Hepatocyte (in vitro differentiated cells): ENCODE measurements around the gene LSR. TPM values are rescaled to one million over a fixed set of nuclear protein-coding genes. Genes with fewer than 3 reads are reported as not detected.

Experiments used
- DNase-seq: peaks from one replicate; pipeline ENCODE4 v3.0.0-alpha.2; 2016; ENCODE audit warnings: low spot score
- H2AFZ ChIP-seq: fragments of 200-600 bp; sonication (generic); 2 replicates; pipeline ENCODE4 v1.6.0; 2016; ENCODE audit warnings: antibody characterized with exemption, mild to moderate bottlenecking
- H3K27ac ChIP-seq: fragments of 200-600 bp; sonication (generic); 2 replicates; pipeline ENCODE4 v1.5.1; 2016; ENCODE audit warnings: mild to moderate bottlenecking
- H3K27me3 ChIP-seq: fragments of 200-600 bp; sonication (generic); 2 replicates; pipeline ENCODE4 v1.6.1; 2016
- H3K36me3 ChIP-seq: fragments of 200-600 bp; sonication (generic); replicated peaks from 2 replicates; pipeline ENCODE4 v1.5.1; 2016; ENCODE audit warnings: low read depth; ENCODE audit not compliant: insufficient read depth
- H3K4me1 ChIP-seq: fragments of 200-600 bp; sonication (generic); 2 replicates; pipeline ENCODE4 v1.5.1; 2016; ENCODE audit warnings: mild to moderate bottlenecking, moderate library complexity; ENCODE audit not compliant: insufficient read depth
- H3K4me2 ChIP-seq: fragments of 200-600 bp; sonication (generic); 2 replicates; pipeline ENCODE4 v1.6.0; 2016
- H3K4me3 ChIP-seq: fragments of 200-600 bp; sonication (generic); 2 replicates; pipeline ENCODE4 v1.5.1; 2016; ENCODE audit warnings: mild to moderate bottlenecking
- H3K79me2 ChIP-seq: fragments of 200-600 bp; sonication (generic); 2 replicates; pipeline ENCODE4 v1.6.0; 2017; ENCODE audit warnings: mild to moderate bottlenecking
- H3K9me2 ChIP-seq: fragments of 200-600 bp; sonication (generic); replicated peaks from 2 replicates; pipeline ENCODE4 v1.6.0; 2017; ENCODE audit warnings: mild to moderate bottlenecking; ENCODE audit not compliant: insufficient read depth
- H3K9me3 ChIP-seq: fragments of 200-600 bp; sonication (generic); 2 replicates; pipeline ENCODE4 v1.5.1; 2016; ENCODE audit warnings: low read depth, mild to moderate bottlenecking
- H4K20me1 ChIP-seq: fragments of 200-600 bp; sonication (generic); 2 replicates; pipeline ENCODE4 v1.6.0; 2016; ENCODE audit warnings: mild to moderate bottlenecking; ENCODE audit not compliant: insufficient read depth, poor library complexity, severe bottlenecking
- CTCF ChIP-seq: fragments of 200-600 bp; sonication (generic); IDR thresholded peaks from 2 replicates; pipeline ENCODE4 v1.5.1; 2016; ENCODE audit warnings: antibody characterized with exemption, mild to moderate bottlenecking; ENCODE audit not compliant: poor library complexity
- EZH2 ChIP-seq: fragments of 200-600 bp; sonication (generic); IDR thresholded peaks from 2 replicates; pipeline ENCODE4 v1.6.1; 2016; ENCODE audit warnings: antibody characterized with exemption, mild to moderate bottlenecking, borderline replicate concordance
- EZH2phosphoT487 ChIP-seq: fragments of 200-600 bp; sonication (generic); IDR thresholded peaks from one replicate; pipeline ENCODE4 v1.6.1; 2018; ENCODE audit warnings: antibody characterized with exemption, mild to moderate bottlenecking, low read depth, moderate library complexity; ENCODE audit not compliant: unreplicated experiment, severe bottlenecking
- WGBS: methylation state at CpG from one replicate; pipeline ENCODE4 v1.1.6; 2016; ENCODE audit warnings: low lambda C conversion rate; ENCODE audit errors: missing lambda C conversion rate; 5-methylcytosine and 5-hydroxymethylcytosine counted together
- polyA plus RNA-seq: library from polyadenylated mRNA; unstranded; fragments of >200 nt; fragmentation: Nextera tagmentation; extraction: Ambion mirVana; gene quantifications from 2 replicates; pipeline ENCODE4 v1.2.1, GENCODE V29; 2016
- total RNA-seq: library from RNA; depleted of rRNA; stranded (reverse); fragments of >200 nt; gene quantifications from 2 replicates; pipeline ENCODE4 v1.2.3, GENCODE V29; 2014

The LSR gene
- total and polyA plus RNA-seq, 2 experiments from 2014 or later: 89.9 to 296 TPM

GRCh38 chr19:35308910-35309309 lies 60.1 kb downstream of the LSR start:
- Histone ChIP-seq H3K9me2 (no peaks in the 10 kb centered on the region), H3K36me3 (no peaks in the 10 kb centered on the region), H3K4me1 (peaks cover 27% of the 10 kb centered on the region), H3K79me2 (no peaks in the 10 kb centered on the region), H3K4me2 (peak overlapping the region; percentile 59), H4K20me1 (no peaks in the 10 kb centered on the region), H2AFZ (no peak overlapping the region), H3K27me3 (no peaks in the 10 kb centered on the region), H3K9me3 (no peaks in the 10 kb centered on the region), H3K27ac (peak overlapping the region; percentile 69), H3K4me3 (no peak overlapping the region)
- DNase-seq: no peak
- no peak for TF ChIP-seq EZH2
- TF ChIP-seq CTCF: no peak
- TF ChIP-seq EZH2phosphoT487: no peak
- 77% methylated on average over 7 of the region's 7 CpGs for WGBS

GRCh38 chr19:35309481-35310279 lies 60.9 kb downstream of the LSR start:
- peak; percentile 74 for DNase-seq
- H3K9me3 ChIP-seq: no peaks in the 10 kb centered on the region
- H3K27ac ChIP-seq: peak overlapping the region; percentile 69
- TF ChIP-seq EZH2 (no peak), CTCF (no peak), EZH2phosphoT487 (no peak)
- H3K79me2 ChIP-seq: no peaks in the 10 kb centered on the region
- H3K4me2 ChIP-seq: peak overlapping the region; percentile 59
- H3K4me1 ChIP-seq: peaks cover 27% of the 10 kb centered on the region
- H3K36me3 ChIP-seq: no peaks in the 10 kb centered on the region
- H3K9me2 ChIP-seq: no peaks in the 10 kb centered on the region
- H3K4me3 ChIP-seq: no peak overlapping the region
- 54% methylated on average over 29 of the region's 47 CpGs for WGBS
- H4K20me1 ChIP-seq: no peaks in the 10 kb centered on the region
- no peak overlapping the region for H2AFZ ChIP-seq
- no peaks in the 10 kb centered on the region for H3K27me3 ChIP-seq

DNA sequence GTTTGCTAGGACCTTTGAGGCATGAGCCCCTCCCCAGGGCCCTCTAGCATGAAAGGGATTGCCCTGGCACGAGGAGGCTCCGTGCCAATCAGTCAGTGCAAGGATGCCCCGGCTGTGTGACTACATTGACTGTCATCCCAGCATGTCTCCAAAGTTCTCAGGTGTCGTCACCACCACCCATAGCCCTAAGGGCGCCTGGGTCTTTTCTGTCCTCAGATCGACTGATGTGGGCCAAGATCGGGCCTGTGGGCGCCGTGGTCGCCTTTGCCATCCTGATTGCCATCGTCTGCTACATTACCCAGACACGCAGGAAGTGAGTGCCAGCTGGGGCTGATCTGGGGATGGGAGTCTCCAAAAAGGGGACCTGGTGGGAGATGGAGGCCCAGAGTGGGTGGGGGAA lies 61.5 kb downstream of the LSR start:
- H3K36me3 ChIP-seq: no peaks in the 10 kb centered on the region
- H3K27me3 ChIP-seq: no peaks in the 10 kb centered on the region
- peak overlapping the region; percentile 32 for H3K4me2 ChIP-seq
- no peak for TF ChIP-seq EZH2
- TF ChIP-seq EZH2phosphoT487: no peak
- no peak for TF ChIP-seq CTCF
- no peak for DNase-seq
- no peaks in the 10 kb centered on the region for H3K79me2 ChIP-seq
- 92% methylated on average over 12 of the region's 12 CpGs for WGBS
- no peak overlapping the region for H3K4me3 ChIP-seq
- no peaks in the 10 kb centered on the region for H3K9me3 ChIP-seq
- no peak overlapping the region for H3K27ac ChIP-seq
- no peak overlapping the region for H2AFZ ChIP-seq
- H3K4me1 ChIP-seq: peaks cover 27% of the 10 kb centered on the region
- H4K20me1 ChIP-seq: no peaks in the 10 kb centered on the region
- no peaks in the 10 kb centered on the region for H3K9me2 ChIP-seq
